SH-SY5Y (cell line): Measurements from ENCODE around the gene CMPK2.

Experiments
- GATA2 ChIP-seq: IDR thresholded peaks from 2 replicates; pipeline ENCODE4 v1.6.1; 2011; ENCODE audit warnings: mild to moderate bottlenecking, low read depth, low read length
- GATA3 ChIP-seq: IDR thresholded peaks from 2 replicates; pipeline ENCODE4 v1.6.1; 2011; ENCODE audit warnings: low read depth, mild to moderate bottlenecking, low read length, moderate library complexity

Gene CMPK2

GRCh38 chr2:6834163-6834562 lies 31.5 kb downstream of the CMPK2 start:
- TF ChIP-seq GATA3 (no peak), GATA2 (no peak)

- no peak for TF ChIP-seq GATA2
- TF ChIP-seq GATA3: no peak
Measured at GRCh38 chr2:6833300-6833604, 32.5 kb downstream of the CMPK2 start.

GRCh38 chr2:6832596-6833299 lies 33.0 kb downstream of the CMPK2 start:
- TF ChIP-seq GATA3 (no peak), GATA2 (no peak)

GRCh38 chr2:6831229-6831628 lies 34.5 kb downstream of the CMPK2 start:
- TF ChIP-seq GATA3: no peak
- TF ChIP-seq GATA2: no peak

GRCh38 chr2:6828299-6828584 lies 37.5 kb downstream of the CMPK2 start:
- TF ChIP-seq GATA3 (no peak), GATA2 (no peak)

- TF ChIP-seq GATA2 (no peak), GATA3 (no peak)
Measured at GRCh38 chr2:6827566-6828298, 38.0 kb downstream of the CMPK2 start.

GRCh38 chr2:6826081-6826913 lies 39.4 kb downstream of the CMPK2 start:
- peak; percentile 36; the same call in 1 of the 2 replicates for TF ChIP-seq GATA2
- peak; percentile 76 for TF ChIP-seq GATA3

- TF ChIP-seq GATA3 (no peak), GATA2 (no peak)
Measured at GRCh38 chr2:6824962-6825361, 40.7 kb downstream of the CMPK2 start.

GRCh38 chr2:6823111-6823510 lies 42.6 kb downstream of the CMPK2 start:
- TF ChIP-seq GATA3: no peak
- no peak for TF ChIP-seq GATA2

- TF ChIP-seq GATA2: no peak
- TF ChIP-seq GATA3: no peak
Measured at GRCh38 chr2:6822406-6822805, 43.3 kb downstream of the CMPK2 start.

- TF ChIP-seq GATA3 (no peak), GATA2 (no peak)
Measured at GRCh38 chr2:6820903-6821584, 44.7 kb downstream of the CMPK2 start.

- TF ChIP-seq GATA2 (no peak), GATA3 (no peak)
Measured at GRCh38 chr2:6820236-6820635, 45.5 kb downstream of the CMPK2 start.

- TF ChIP-seq GATA2: no peak
- no peak for TF ChIP-seq GATA3
Measured at GRCh38 chr2:6819668-6820067, 46.0 kb downstream of the CMPK2 start.

GRCh38 chr2:6818012-6818411 lies 47.7 kb downstream of the CMPK2 start:
- TF ChIP-seq GATA2 (no peak), GATA3 (no peak)
